Activated naive CD4-positive, alpha-beta T cell treated with anti-CD3 and anti-CD28 coated beads, Interleukin-2, amount 50 U/mL, for 16 hours (primary cell): ENCODE measurements around the gene WWC2.

ENCODE experiments used
- DNase-seq: peaks from one replicate; pipeline ENCODE4 v3.0.0-alpha.2; 2020

Gene WWC2

GRCh38 chr4:183335369-183335940 lies 236.4 kb downstream of the WWC2 start:
- DNase-seq, result no peak

GRCh38 chr4:183337349-183337748 lies 238.3 kb downstream of the WWC2 start:
- no peak for DNase-seq

DNA sequence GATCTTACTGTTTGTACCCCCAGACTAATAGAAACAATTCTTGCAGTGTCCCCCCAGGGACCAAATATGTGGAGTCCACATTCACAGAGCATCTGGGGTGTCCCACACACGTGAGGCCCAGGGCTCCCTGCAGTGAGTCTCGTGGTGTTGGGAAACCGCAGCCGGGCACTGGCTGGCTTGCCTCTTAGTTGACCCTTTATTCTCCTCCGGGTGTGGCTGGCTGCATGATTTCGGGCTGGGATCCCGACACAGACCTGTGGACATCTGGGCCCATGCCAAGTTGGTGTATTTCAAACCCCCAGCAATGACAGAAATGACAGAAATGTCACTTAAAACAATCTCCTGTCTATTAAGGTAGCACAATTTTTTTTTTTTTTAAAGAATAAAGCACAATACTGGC lies 238.8 kb downstream of the WWC2 start:
- no peak for DNase-seq

- no peak for DNase-seq
These were observed 243.8 kb downstream of the WWC2 start for GRCh38 chr4:183342541-183343533.

- no peak for DNase-seq
These were observed 244.7 kb downstream of the WWC2 start for GRCh38 chr4:183343730-183344129.

- DNase-seq, result no peak
These were observed 245.6 kb downstream of the WWC2 start for GRCh38 chr4:183344523-183345255.

GRCh38 chr4:183345261-183345660 lies 246.2 kb downstream of the WWC2 start:
- no peak for DNase-seq

DNA sequence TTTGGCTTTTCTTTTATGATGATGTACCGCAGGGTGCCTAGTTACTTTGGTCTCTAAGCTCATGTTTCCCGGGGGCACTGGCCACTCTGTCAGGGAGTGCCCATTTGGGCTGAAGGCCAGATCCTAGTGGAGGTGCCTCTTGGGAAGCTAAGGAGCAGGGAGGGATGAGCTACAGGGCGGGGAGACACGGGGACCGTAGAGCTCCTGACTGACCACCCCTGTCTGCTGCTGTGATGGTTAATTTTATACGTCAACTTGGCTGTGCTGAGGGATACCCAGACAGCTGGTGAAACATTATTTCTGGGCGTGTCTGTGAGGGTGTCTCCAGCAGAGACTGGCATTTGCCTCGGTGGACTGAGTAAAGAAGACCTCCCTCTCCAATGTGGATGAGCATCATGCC lies 248.1 kb downstream of the WWC2 start:
- no peak for DNase-seq

GRCh38 chr4:183347566-183347965 lies 248.5 kb downstream of the WWC2 start:
- DNase-seq, result no peak

GRCh38 chr4:183348136-183348535 lies 249.1 kb downstream of the WWC2 start:
- no peak for DNase-seq

DNA sequence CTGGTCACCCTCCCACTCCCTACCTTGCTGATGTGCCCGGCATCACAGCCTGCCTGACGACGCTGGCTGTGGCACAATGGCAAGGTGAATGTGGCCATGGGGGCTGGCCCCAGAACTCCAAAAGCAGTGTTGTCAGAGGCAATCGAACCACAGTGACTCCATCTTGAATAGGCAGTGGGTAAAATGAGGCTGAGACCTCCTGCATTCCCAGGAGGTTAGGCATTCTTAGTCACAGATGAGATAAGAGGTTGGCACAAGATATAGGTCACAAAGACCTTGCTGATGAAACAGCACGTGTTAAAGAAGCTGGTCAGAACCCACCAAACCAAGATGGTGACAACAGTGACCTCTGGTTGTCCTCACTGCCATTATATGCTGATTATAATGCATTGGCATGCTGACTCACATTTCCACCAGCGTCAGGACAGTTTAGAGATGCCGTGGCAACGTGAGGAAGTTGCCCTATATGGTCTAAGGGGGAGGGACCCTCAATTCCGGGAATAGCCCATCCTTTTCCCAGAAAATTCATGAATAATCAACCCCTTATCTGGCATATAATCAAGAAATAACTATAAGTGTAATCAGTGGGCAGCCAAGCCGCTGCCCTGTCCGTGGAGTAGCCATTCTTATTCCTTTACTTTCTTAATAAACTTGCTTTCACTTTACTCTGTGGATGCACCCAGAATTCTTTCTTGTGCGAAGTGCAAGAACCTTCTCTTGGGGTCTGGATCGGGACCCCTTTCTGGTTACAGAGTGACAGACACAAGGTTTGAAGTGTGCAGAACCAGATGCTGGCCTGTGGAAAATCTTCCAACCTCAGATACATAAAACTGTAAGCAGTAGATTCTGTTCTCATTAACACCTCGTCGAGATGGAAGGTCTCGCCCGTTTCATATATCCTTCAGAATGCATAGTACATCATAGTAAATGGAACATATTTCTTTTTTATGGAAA lies 249.9 kb downstream of the WWC2 start:
- DNase-seq, result no peak

DNA sequence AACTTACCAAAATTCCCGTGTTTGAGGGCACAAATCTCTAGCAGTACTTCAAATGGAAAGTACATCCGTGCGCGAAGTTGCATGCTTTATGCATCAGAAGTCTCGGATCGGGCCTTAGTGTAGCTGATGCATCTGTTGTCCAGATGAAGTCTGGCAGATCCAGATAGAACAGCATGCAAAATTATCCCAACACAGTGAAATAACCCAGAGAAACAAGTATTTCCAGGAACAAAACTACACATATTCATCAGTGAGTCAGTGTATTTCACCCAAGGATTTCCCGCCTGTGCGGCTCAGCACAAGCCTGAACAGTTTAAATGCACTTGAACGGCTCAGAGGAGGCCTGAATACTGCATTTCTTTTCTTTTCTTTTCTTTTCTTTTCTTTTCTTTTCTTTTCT lies 250.6 kb downstream of the WWC2 start:
- no peak for DNase-seq

- DNase-seq, result no peak
These were observed 251.4 kb downstream of the WWC2 start for GRCh38 chr4:183350317-183351071.

- DNase-seq, result no peak
These were observed 253.5 kb downstream of the WWC2 start for GRCh38 chr4:183352546-183352945.

DNA sequence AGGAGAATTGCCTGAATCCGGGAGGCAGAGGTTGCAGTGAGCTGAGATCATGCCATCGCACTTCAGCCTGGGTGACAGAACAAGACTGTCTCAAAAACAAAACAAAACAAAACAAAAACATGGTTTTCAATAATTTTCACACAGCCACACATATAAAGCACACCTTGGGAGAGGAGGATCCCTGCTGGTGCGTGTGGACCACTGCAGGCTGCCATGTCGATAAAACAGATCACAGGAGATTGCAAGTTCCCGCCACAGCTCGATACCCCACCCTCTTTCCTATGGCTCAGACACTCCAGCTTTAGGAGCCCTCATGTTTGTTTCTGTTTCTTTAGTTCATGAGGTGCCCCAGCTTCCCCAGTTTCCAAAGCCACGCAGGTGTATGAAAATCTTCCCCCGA lies 254.5 kb downstream of the WWC2 start:
- no peak for DNase-seq

GRCh38 chr4:183354219-183354618 lies 255.2 kb downstream of the WWC2 start:
- DNase-seq, result no peak

DNA sequence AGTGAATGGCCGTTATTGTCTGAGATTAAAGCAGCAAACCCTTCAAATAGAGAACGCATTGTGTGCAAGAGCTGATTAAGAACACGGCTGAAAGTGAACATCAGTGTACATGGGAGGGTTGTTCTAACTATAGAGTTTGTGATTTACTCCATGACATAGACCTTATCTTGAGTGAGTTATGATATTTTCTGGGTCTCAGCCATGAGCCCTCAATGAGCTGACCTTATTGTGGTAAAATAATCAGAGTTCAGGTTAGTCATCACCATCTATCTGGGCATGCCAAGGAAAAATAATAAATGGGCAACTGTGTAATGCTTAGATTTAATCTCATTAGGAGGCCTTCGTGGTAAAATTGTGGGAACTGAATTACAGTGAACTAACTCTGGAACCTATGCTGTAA lies 256.3 kb downstream of the WWC2 start:
- DNase-seq, result no peak

GRCh38 chr4:183356173-183356830 lies 257.2 kb downstream of the WWC2 start:
- DNase-seq, result no peak

DNA sequence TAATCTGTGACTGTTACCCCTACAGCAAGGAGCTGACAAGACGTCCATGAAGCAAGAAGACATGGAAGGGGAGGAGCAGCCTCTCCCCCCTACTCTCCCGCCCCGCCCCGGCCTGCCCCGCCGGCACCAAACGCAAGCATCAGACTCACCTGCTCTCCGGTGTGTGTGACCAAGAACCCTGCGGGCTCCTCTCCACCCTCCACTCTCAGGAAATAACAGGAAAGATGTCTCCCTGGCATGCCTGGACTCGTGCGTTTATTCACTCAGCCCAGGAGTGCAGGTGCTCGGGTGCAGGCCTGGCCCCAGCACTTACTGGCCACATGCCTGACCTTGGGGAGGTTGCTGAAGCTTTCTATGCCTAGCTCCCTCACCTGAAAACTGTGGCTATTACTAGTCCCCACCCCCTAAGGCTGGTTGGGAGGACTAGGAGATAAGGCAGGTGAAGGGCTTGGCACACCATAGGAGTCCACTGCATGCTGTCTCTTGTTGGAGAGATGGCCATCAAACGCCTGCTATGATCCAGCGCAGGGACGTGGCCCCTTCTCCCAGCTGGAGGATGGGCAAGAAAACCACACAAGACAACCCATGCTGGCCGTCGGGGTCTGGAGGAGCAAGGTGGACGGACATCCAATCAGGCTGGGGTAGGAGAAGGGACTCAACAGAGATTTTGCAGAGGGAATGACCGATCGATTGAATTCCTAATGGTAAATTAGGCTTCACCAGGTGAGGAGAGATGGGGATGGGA lies 258.0 kb downstream of the WWC2 start:
- no peak for DNase-seq

DNA sequence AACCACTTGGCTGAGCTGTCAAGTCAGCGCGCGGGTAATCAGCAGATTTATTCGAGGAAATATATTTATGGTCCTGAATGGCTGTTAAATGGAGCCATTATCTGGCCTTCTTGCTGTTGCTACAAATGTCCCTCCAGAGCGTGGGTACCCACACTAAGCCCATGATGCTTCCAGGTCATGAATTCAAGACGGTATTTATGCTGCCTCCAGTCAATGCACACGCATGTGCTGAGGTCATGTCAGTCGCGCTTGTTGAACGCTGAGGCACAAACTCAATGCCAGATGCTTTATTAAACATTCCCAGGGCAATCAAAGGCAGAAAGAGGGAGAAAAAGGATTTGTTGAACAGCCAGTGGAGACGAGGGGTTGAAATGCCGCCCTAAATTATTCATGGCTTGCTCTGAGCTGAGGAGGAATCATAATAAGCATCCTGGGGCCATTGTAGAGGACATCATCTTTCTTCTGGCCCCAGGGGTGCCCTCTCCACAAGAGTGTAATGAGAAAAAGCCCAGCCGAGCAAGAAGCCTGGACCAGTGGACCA lies 259.2 kb downstream of the WWC2 start:
- DNase-seq, result no peak
